GM23338 (cell line): ENCODE results near the gene SOS2. TPM values are rescaled to one million over a fixed set of nuclear protein-coding genes. Genes with fewer than 3 reads are reported as not detected.

Experiments used
- ATAC-seq: fragments of 200-7000 bp; cut with Tn5 transposase; 3 replicates; pipeline ENCODE4 v1.9.1; 2020
- DNase-seq: peaks from one replicate; pipeline ENCODE4 v3.0.0-alpha.2; 2015; ENCODE audit warnings: low spot score
- H2AFZ ChIP-seq: fragments of 200-600 bp; sonication (generic); 2 replicates; pipeline ENCODE4 v1.8.0; 2016; ENCODE audit warnings: antibody characterized with exemption, mild to moderate bottlenecking, moderate library complexity
- H3F3A ChIP-seq: fragments of 200-600 bp; sonication (generic); replicated peaks from 2 replicates; pipeline ENCODE4 v1.8.0; 2017; ENCODE audit warnings: antibody characterized with exemption, mixed run types, low read depth
- H3K27ac ChIP-seq: fragments of 200-600 bp; sonication (generic); 2 replicates; pipeline ENCODE4 v1.6.1; 2016; ENCODE audit warnings: low read depth
- H3K27me3 ChIP-seq: fragments of 200-600 bp; sonication (generic); 2 replicates; pipeline ENCODE4 v1.8.0; 2016; ENCODE audit warnings: mild to moderate bottlenecking, mixed run types, moderate library complexity; ENCODE audit not compliant: insufficient read depth
- H3K36me3 ChIP-seq: fragments of 200-600 bp; sonication (generic); 2 replicates; pipeline ENCODE4 v1.8.0; 2016; ENCODE audit warnings: mild to moderate bottlenecking; ENCODE audit not compliant: insufficient read depth
- H3K4me1 ChIP-seq: fragments of 200-600 bp; sonication (generic); 2 replicates; pipeline ENCODE4 v1.8.0; 2016; ENCODE audit warnings: mild to moderate bottlenecking, moderate library complexity; ENCODE audit not compliant: insufficient read depth
- H3K4me2 ChIP-seq: fragments of 200-600 bp; sonication (generic); 2 replicates; pipeline ENCODE4 v1.7.1; 2017; ENCODE audit warnings: mixed run types
- H3K4me3 ChIP-seq: fragments of 200-600 bp; sonication (generic); 2 replicates; pipeline ENCODE4 v1.6.1; 2016; ENCODE audit warnings: mixed run types
- H3K79me2 ChIP-seq: fragments of 200-600 bp; sonication (generic); replicated peaks from 2 replicates; pipeline ENCODE4 v1.8.0; 2017; ENCODE audit warnings: mild to moderate bottlenecking; ENCODE audit not compliant: insufficient read depth
- H3K9me2 ChIP-seq: fragments of 200-600 bp; sonication (generic); 2 replicates; pipeline ENCODE4 v1.8.0; 2017; ENCODE audit not compliant: insufficient read depth
- H4K20me1 ChIP-seq: fragments of 200-600 bp; sonication (generic); replicated peaks from 2 replicates; pipeline ENCODE4 v1.8.0; 2017; ENCODE audit warnings: mild to moderate bottlenecking; ENCODE audit not compliant: insufficient read depth
- H3K27ac Mint-ChIP-seq: 2 replicates; pipeline ENCODE4 v1.8.0; 2020; ENCODE audit warnings: inconsistent platforms, mild to moderate bottlenecking, moderate library complexity, mixed read lengths
- H3K27me3 Mint-ChIP-seq: 3 replicates; pipeline ENCODE4 v1.8.0; 2022; ENCODE audit warnings: low read depth, mild to moderate bottlenecking, moderate library complexity, mixed read lengths, inconsistent platforms; ENCODE audit not compliant: insufficient read depth, poor library complexity
- H3K36me3 Mint-ChIP-seq: 3 replicates; pipeline ENCODE4 v1.8.0; 2021; ENCODE audit warnings: low read depth, mild to moderate bottlenecking, inconsistent platforms, moderate library complexity, mixed read lengths
- H3K4me1 Mint-ChIP-seq: 3 replicates; pipeline ENCODE4 v1.8.0; 2020; ENCODE audit warnings: mild to moderate bottlenecking, inconsistent platforms, mixed read lengths
- H3K4me3 Mint-ChIP-seq: 3 replicates; pipeline ENCODE4 v1.8.0; 2021; ENCODE audit warnings: moderate library complexity, mild to moderate bottlenecking, inconsistent platforms, mixed read lengths
- H3K9me3 Mint-ChIP-seq: 3 replicates; pipeline ENCODE4 v1.8.0; 2020; ENCODE audit warnings: moderate library complexity, mild to moderate bottlenecking, inconsistent platforms, mixed read lengths
- CREB1 ChIP-seq: fragments of 250-450 bp; sonication (Bioruptor Pico); IDR thresholded peaks from 2 replicates; pipeline ENCODE4 v1.5.0; 2020; ENCODE audit warnings: low read depth, mild to moderate bottlenecking, moderate library complexity
- EZH2 ChIP-seq: fragments of 200-600 bp; sonication (generic); IDR thresholded peaks from one replicate; pipeline ENCODE4 v1.8.0; 2017; ENCODE audit warnings: antibody characterized with exemption, mild to moderate bottlenecking, low read depth; ENCODE audit not compliant: unreplicated experiment
- EZH2phosphoT487 ChIP-seq: fragments of 200-600 bp; sonication (generic); IDR thresholded peaks from one replicate; pipeline ENCODE4 v1.8.1; 2018; ENCODE audit warnings: antibody characterized with exemption; ENCODE audit not compliant: unreplicated experiment
- JUNB ChIP-seq: IDR thresholded peaks from one replicate; pipeline ENCODE4 v1.6.1; 2016; ENCODE audit warnings: antibody characterized with exemption; ENCODE audit not compliant: unreplicated experiment
- NANOG ChIP-seq: IDR thresholded peaks from 2 replicates; pipeline ENCODE4 v1.6.1; 2016; ENCODE audit warnings: antibody characterized with exemption, borderline replicate concordance
- POLR2AphosphoS5 ChIP-seq: IDR thresholded peaks from 2 replicates; pipeline ENCODE4 v1.6.1; 2016; ENCODE audit warnings: antibody characterized with exemption, low read depth
- STAT1 ChIP-seq: IDR thresholded peaks from one replicate; pipeline ENCODE4 v1.6.1; 2016; ENCODE audit warnings: antibody characterized with exemption; ENCODE audit not compliant: unreplicated experiment
- ZNF114 ChIP-seq: fragments of 250-450 bp; sonication (Bioruptor Pico); IDR thresholded peaks from 2 replicates; pipeline ENCODE4 v1.5.0; 2020; ENCODE audit warnings: mild to moderate bottlenecking, moderate library complexity
- ZNF331 ChIP-seq: fragments of 250-450 bp; sonication (Bioruptor Pico); IDR thresholded peaks from 2 replicates; pipeline ENCODE4 v1.5.0; 2020; ENCODE audit warnings: low read depth, mild to moderate bottlenecking, moderate library complexity
- polyA plus RNA-seq: library from polyadenylated mRNA; unstranded; fragments of >200 nt; fragmentation: Nextera tagmentation; extraction: Ambion mirVana; gene quantifications from 2 replicates; pipeline ENCODE4 v1.2.1, GENCODE V29; 2016
- total RNA-seq: library from RNA; depleted of rRNA; stranded (reverse); fragments of >200 nt; shearing (Covaris generic); gene quantifications from 2 replicates; pipeline ENCODE4 v1.2.3, GENCODE V29; 2014
- TF ChIP-seq, protein P1 (sequence below), 2 experiments: fragments of 200-600 bp in 1 of 2; sonication (generic) in 1 of 2; conservative IDR thresholded peaks; 2 replicates each; pipeline versions ENCODE4 v1.5.1 to v1.6.1; 2016 to 2017; ENCODE audit warnings: antibody characterized with exemption in 2 of 2, low read depth in 2 of 2, mild to moderate bottlenecking in 2 of 2, moderate library complexity in 1 of 2
- TF ChIP-seq, protein P2 (sequence below): IDR thresholded peaks from 2 replicates; pipeline ENCODE4 v1.6.1; 2016; ENCODE audit warnings: antibody characterized with exemption
- TF ChIP-seq, protein P3 (sequence below): IDR thresholded peaks from one replicate; pipeline ENCODE4 v1.6.1; 2018; ENCODE audit warnings: antibody characterized with exemption; ENCODE audit not compliant: unreplicated experiment
- TF ChIP-seq, protein P4 (sequence below): fragments of 250-450 bp; sonication (Bioruptor Pico); IDR thresholded peaks from 2 replicates; pipeline ENCODE4 v1.5.0; 2020; ENCODE audit warnings: mild to moderate bottlenecking, moderate library complexity

Gene SOS2
- total and polyA plus RNA-seq, 2 experiments from 2014 or later: 3.5 to 11.4 TPM

DNA sequence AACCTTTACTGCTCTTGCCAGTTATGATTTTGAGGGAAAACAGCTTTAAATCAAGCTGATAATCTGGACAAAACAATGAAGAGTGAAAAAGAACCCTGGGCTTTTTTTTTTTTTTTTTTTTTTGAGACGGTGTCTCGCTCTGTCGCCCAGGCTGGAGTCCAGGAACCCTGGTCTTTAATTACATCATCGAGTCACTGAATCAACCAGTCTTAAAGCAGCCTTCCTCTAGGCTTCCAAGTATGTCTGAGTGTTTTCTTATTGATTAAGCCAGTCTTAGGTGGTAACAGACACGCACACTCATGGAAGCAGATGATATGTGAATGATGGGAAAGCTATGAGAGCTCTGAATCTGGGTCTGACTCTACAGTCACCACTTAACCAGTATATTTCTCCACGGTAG lies 109.1 kb downstream of the SOS2 start:
- Mint-ChIP-seq H3K4me3 (no peak overlapping the region), H3K9me3 (no peaks in the 10 kb centered on the region), H3K27ac (no peak overlapping the region), H3K4me1 (peaks cover 14% of the 10 kb centered on the region), H3K36me3 (no peaks in the 10 kb centered on the region), H3K27me3 (no peaks in the 10 kb centered on the region)
- Histone ChIP-seq H3F3A (no peaks in the 10 kb centered on the region), H4K20me1 (no peaks in the 10 kb centered on the region), H2AFZ (no peak overlapping the region), H3K4me1 (peaks cover 6% of the 10 kb centered on the region), H3K4me3 (no peak overlapping the region), H3K27ac (no peak overlapping the region), H3K27me3 (no peaks in the 10 kb centered on the region), H3K9me2 (no peaks in the 10 kb centered on the region), H3K4me2 (no peak overlapping the region), H3K36me3 (no peaks in the 10 kb centered on the region), H3K79me2 (no peaks in the 10 kb centered on the region)
- ATAC-seq (no peak), DNase-seq (no peak)
- TF ChIP-seq EZH2 (no peak), NANOG (no peak), ZNF331 (no peak), CREB1 (CRISPR knock-in tag) (no peak), EZH2phosphoT487 (no peak), STAT1 (no peak), ZNF114 (CRISPR knock-in tag) (no peak), POLR2AphosphoS5 (no peak), JUNB (no peak)
- TF ChIP-seq, protein P1, sequence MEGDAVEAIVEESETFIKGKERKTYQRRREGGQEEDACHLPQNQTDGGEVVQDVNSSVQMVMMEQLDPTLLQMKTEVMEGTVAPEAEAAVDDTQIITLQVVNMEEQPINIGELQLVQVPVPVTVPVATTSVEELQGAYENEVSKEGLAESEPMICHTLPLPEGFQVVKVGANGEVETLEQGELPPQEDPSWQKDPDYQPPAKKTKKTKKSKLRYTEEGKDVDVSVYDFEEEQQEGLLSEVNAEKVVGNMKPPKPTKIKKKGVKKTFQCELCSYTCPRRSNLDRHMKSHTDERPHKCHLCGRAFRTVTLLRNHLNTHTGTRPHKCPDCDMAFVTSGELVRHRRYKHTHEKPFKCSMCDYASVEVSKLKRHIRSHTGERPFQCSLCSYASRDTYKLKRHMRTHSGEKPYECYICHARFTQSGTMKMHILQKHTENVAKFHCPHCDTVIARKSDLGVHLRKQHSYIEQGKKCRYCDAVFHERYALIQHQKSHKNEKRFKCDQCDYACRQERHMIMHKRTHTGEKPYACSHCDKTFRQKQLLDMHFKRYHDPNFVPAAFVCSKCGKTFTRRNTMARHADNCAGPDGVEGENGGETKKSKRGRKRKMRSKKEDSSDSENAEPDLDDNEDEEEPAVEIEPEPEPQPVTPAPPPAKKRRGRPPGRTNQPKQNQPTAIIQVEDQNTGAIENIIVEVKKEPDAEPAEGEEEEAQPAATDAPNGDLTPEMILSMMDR (conservative IDR thresholded peaks at IDR 0.05; ENCODE audit: low read depth in 2 of 2): no peak
- TF ChIP-seq, protein P2, sequence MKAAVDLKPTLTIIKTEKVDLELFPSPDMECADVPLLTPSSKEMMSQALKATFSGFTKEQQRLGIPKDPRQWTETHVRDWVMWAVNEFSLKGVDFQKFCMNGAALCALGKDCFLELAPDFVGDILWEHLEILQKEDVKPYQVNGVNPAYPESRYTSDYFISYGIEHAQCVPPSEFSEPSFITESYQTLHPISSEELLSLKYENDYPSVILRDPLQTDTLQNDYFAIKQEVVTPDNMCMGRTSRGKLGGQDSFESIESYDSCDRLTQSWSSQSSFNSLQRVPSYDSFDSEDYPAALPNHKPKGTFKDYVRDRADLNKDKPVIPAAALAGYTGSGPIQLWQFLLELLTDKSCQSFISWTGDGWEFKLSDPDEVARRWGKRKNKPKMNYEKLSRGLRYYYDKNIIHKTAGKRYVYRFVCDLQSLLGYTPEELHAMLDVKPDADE: no peak
- TF ChIP-seq, protein P3, sequence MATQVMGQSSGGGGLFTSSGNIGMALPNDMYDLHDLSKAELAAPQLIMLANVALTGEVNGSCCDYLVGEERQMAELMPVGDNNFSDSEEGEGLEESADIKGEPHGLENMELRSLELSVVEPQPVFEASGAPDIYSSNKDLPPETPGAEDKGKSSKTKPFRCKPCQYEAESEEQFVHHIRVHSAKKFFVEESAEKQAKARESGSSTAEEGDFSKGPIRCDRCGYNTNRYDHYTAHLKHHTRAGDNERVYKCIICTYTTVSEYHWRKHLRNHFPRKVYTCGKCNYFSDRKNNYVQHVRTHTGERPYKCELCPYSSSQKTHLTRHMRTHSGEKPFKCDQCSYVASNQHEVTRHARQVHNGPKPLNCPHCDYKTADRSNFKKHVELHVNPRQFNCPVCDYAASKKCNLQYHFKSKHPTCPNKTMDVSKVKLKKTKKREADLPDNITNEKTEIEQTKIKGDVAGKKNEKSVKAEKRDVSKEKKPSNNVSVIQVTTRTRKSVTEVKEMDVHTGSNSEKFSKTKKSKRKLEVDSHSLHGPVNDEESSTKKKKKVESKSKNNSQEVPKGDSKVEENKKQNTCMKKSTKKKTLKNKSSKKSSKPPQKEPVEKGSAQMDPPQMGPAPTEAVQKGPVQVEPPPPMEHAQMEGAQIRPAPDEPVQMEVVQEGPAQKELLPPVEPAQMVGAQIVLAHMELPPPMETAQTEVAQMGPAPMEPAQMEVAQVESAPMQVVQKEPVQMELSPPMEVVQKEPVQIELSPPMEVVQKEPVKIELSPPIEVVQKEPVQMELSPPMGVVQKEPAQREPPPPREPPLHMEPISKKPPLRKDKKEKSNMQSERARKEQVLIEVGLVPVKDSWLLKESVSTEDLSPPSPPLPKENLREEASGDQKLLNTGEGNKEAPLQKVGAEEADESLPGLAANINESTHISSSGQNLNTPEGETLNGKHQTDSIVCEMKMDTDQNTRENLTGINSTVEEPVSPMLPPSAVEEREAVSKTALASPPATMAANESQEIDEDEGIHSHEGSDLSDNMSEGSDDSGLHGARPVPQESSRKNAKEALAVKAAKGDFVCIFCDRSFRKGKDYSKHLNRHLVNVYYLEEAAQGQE: no peak
- TF ChIP-seq, protein P4, sequence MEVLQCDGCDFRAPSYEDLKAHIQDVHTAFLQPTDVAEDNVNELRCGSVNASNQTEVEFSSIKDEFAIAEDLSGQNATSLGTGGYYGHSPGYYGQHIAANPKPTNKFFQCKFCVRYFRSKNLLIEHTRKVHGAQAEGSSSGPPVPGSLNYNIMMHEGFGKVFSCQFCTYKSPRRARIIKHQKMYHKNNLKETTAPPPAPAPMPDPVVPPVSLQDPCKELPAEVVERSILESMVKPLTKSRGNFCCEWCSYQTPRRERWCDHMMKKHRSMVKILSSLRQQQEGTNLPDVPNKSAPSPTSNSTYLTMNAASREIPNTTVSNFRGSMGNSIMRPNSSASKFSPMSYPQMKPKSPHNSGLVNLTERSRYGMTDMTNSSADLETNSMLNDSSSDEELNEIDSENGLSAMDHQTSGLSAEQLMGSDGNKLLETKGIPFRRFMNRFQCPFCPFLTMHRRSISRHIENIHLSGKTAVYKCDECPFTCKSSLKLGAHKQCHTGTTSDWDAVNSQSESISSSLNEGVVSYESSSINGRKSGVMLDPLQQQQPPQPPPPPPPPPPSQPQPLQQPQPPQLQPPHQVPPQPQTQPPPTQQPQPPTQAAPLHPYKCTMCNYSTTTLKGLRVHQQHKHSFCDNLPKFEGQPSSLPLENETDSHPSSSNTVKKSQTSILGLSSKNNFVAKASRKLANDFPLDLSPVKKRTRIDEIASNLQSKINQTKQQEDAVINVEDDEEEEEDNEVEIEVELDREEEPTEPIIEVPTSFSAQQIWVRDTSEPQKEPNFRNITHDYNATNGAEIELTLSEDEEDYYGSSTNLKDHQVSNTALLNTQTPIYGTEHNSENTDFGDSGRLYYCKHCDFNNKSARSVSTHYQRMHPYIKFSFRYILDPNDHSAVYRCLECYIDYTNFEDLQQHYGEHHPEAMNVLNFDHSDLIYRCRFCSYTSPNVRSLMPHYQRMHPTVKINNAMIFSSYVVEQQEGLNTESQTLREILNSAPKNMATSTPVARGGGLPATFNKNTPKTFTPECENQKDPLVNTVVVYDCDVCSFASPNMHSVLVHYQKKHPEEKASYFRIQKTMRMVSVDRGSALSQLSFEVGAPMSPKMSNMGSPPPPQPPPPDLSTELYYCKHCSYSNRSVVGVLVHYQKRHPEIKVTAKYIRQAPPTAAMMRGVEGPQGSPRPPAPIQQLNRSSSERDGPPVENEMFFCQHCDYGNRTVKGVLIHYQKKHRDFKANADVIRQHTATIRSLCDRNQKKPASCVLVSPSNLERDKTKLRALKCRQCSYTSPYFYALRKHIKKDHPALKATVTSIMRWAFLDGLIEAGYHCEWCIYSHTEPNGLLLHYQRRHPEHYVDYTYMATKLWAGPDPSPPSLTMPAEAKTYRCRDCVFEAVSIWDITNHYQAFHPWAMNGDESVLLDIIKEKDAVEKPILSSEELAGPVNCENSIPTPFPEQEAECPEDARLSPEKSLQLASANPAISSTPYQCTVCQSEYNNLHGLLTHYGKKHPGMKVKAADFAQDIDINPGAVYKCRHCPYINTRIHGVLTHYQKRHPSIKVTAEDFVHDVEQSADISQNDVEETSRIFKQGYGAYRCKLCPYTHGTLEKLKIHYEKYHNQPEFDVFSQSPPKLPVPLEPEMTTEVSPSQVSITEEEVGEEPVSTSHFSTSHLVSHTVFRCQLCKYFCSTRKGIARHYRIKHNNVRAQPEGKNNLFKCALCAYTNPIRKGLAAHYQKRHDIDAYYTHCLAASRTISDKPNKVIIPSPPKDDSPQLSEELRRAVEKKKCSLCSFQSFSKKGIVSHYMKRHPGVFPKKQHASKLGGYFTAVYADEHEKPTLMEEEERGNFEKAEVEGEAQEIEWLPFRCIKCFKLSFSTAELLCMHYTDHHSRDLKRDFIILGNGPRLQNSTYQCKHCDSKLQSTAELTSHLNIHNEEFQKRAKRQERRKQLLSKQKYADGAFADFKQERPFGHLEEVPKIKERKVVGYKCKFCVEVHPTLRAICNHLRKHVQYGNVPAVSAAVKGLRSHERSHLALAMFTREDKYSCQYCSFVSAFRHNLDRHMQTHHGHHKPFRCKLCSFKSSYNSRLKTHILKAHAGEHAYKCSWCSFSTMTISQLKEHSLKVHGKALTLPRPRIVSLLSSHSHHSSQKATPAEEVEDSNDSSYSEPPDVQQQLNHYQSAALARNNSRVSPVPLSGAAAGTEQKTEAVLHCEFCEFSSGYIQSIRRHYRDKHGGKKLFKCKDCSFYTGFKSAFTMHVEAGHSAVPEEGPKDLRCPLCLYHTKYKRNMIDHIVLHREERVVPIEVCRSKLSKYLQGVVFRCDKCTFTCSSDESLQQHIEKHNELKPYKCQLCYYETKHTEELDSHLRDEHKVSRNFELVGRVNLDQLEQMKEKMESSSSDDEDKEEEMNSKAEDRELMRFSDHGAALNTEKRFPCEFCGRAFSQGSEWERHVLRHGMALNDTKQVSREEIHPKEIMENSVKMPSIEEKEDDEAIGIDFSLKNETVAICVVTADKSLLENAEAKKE (CRISPR knock-in tag): no peak
